Measurements from ENCODE around the gene PHF21B. TPM values are rescaled to one million over a fixed set of nuclear protein-coding genes. Genes with fewer than 3 reads are reported as not detected.

PHF21B gene
- total and polyA plus RNA-seq, 12 donors = 0.30 to 4.4 (median 1.8) TPM

- Histone ChIP-seq H3K36me3 (replicated peaks in 1 of 2) (no peaks in the 10 kb centered on the region), H3K4me3 (no peak overlapping the region), H3K27me3 (no peaks in the 10 kb centered on the region), H3K4me1 (replicated peaks in 1 of 2) (no peaks in the 10 kb centered on the region), H3K9me3 (replicated peaks in 1 of 3) (no peaks in the 10 kb centered on the region), H3K27ac (no peak overlapping the region)
- WGBS, 4 donors = 81 to 97% (median 89%) methylated on average over 8 to 10 of the region's 10 CpGs
- peak in 1 of 7 donors; percentile 3 for DNase-seq
- TF ChIP-seq CTCF (IDR thresholded peaks at IDR 0.05) = no peak
- no peak for TF ChIP-seq POLR2A (IDR thresholded peaks at IDR 0.05)
- intact Hi-C loops (cut with DNase I) = no loop called here
Observed at GRCh38 chr22:44919691-44920090, 90.1 kb downstream of the PHF21B start.

GRCh38 chr22:44918925-44919392 is 90.8 kb downstream of the PHF21B start:
- intact Hi-C loops (cut with DNase I) = no loop called here
- no peaks in the 10 kb centered on the region for H3K36me3 ChIP-seq (replicated peaks in 1 of 2)
- TF ChIP-seq POLR2A (IDR thresholded peaks at IDR 0.05) = no peak
- TF ChIP-seq CTCF (IDR thresholded peaks at IDR 0.05) = no peak
- H3K27ac ChIP-seq = no peak overlapping the region
- H3K9me3 ChIP-seq (replicated peaks in 1 of 3) = no peaks in the 10 kb centered on the region
- H3K4me3 ChIP-seq = no peak overlapping the region
- 90 to 95% (median 93%) methylated on average over 8 of the region's 8 CpGs for WGBS, 4 donors
- DNase-seq = no peak
- no peaks in the 10 kb centered on the region for H3K4me1 ChIP-seq (replicated peaks in 1 of 2)
- H3K27me3 ChIP-seq = no peaks in the 10 kb centered on the region

GRCh38 chr22:44918166-44918924 is 91.5 kb downstream of the PHF21B start:
- no peaks in the 10 kb centered on the region for H3K27me3 ChIP-seq
- no peak for TF ChIP-seq CTCF (IDR thresholded peaks at IDR 0.05)
- TF ChIP-seq POLR2A (IDR thresholded peaks at IDR 0.05) = no peak
- intact Hi-C loops (cut with DNase I) = no loop called here
- WGBS, 4 donors = 84 to 95% (median 89%) methylated on average over 11 to 18 of the region's 18 CpGs
- no peak overlapping the region for H3K27ac ChIP-seq
- no peak overlapping the region for H3K4me3 ChIP-seq
- no peaks in the 10 kb centered on the region for H3K4me1 ChIP-seq (replicated peaks in 1 of 2)
- no peaks in the 10 kb centered on the region for H3K36me3 ChIP-seq (replicated peaks in 1 of 2)
- DNase-seq = peak in 1 of 7 donors; percentile 7
- H3K9me3 ChIP-seq (replicated peaks in 1 of 3) = no peaks in the 10 kb centered on the region

GRCh38 chr22:44917372-44918165 is 92.2 kb downstream of the PHF21B start:
- Histone ChIP-seq H3K27me3 (no peaks in the 10 kb centered on the region), H3K36me3 (replicated peaks in 1 of 2) (no peaks in the 10 kb centered on the region), H3K4me3 (no peak overlapping the region), H3K9me3 (replicated peaks in 1 of 3) (no peaks in the 10 kb centered on the region), H3K4me1 (replicated peaks in 1 of 2) (no peaks in the 10 kb centered on the region), H3K27ac (no peak overlapping the region)
- 83 to 92% (median 87%) methylated on average over 14 to 19 of the region's 19 CpGs for WGBS, 4 donors
- peak in 1 of 7 donors; percentile 5 for DNase-seq
- intact Hi-C loops (cut with DNase I) = no loop called here
- TF ChIP-seq POLR2A (IDR thresholded peaks at IDR 0.05) (no peak), CTCF (IDR thresholded peaks at IDR 0.05) (no peak)
